OCI-LY3 (cell line): ENCODE results near the gene GALNT14.
A peak's percentile ranks its signal among the peaks of the same experiment; 100 is the strongest.

ENCODE experiments used
- H2AFZ ChIP-seq: fragments of 200-600, 300-600 bp; shearing (Covaris generic); 2 replicates; pipeline ENCODE4 v1.6.0; 2014; ENCODE audit warnings: antibody characterized with exemption, low read depth, low read length
- H3K27ac ChIP-seq: fragments of 200-600, 300-600 bp; sonication (generic); 2 replicates; pipeline ENCODE4 v1.5.1; 2014; ENCODE audit warnings: mild to moderate bottlenecking, low read length, moderate library complexity, mixed read lengths
- H3K27me3 ChIP-seq: fragments of 200-600, 300-600 bp; sonication (generic); 2 replicates; pipeline ENCODE4 v1.6.1; 2014; ENCODE audit warnings: low read depth, low read length, mixed read lengths
- H3K36me3 ChIP-seq: fragments of 200-600, 300-600 bp; sonication (generic); replicated peaks from 2 replicates; pipeline ENCODE3; 2014; ENCODE audit warnings: low read depth, low read length, mixed read lengths
- H3K4me1 ChIP-seq: fragments of 300-600, 200-600 bp; sonication (generic); 2 replicates; pipeline ENCODE4 v1.6.1; 2014; ENCODE audit warnings: low read length, mixed read lengths
- H3K4me2 ChIP-seq: fragments of 200-600, 300-600 bp; sonication (generic); 2 replicates; pipeline ENCODE4 v1.6.1; 2014; ENCODE audit warnings: low read length, mixed read lengths
- H3K4me3 ChIP-seq: fragments of 300-600, 200-600 bp; sonication (generic); 2 replicates; pipeline ENCODE4 v1.5.1; 2014; ENCODE audit warnings: antibody characterized with exemption, mild to moderate bottlenecking, low read length, moderate library complexity
- H3K79me2 ChIP-seq: fragments of 300-600, 200-600 bp; shearing (Covaris generic); 2 replicates; pipeline ENCODE4 v1.6.1; 2014; ENCODE audit warnings: mild to moderate bottlenecking, low read length, mixed read lengths
- H3K9ac ChIP-seq: fragments of 300-600, 200-600 bp; shearing (Covaris generic); 2 replicates; pipeline ENCODE4 v1.6.0; 2014; ENCODE audit warnings: mild to moderate bottlenecking, low read length, moderate library complexity
- H3K9me3 ChIP-seq: fragments of 200-600, 300-600 bp; shearing (Covaris generic); 2 replicates; pipeline ENCODE4 v1.6.1; 2014; ENCODE audit warnings: low read length, mixed read lengths; ENCODE audit not compliant: insufficient read depth
- H4K20me1 ChIP-seq: fragments of 200-600, 300-600 bp; sonication (generic); 2 replicates; pipeline ENCODE4 v1.6.1; 2016; ENCODE audit warnings: low read length, mixed read lengths; ENCODE audit not compliant: insufficient read depth
- CTCF ChIP-seq: fragments of 200-600, 300-600 bp; sonication (generic); IDR thresholded peaks from 2 replicates; pipeline ENCODE4 v1.5.1; 2014; ENCODE audit warnings: antibody characterized with exemption, low read length, low read depth
- EZH2phosphoT487 ChIP-seq: fragments of 200-600 bp; shearing (Covaris generic); IDR thresholded peaks from 2 replicates; pipeline ENCODE4 v1.6.1; 2018; ENCODE audit warnings: antibody characterized with exemption, mixed run types, low read depth

GALNT14 gene

DNA sequence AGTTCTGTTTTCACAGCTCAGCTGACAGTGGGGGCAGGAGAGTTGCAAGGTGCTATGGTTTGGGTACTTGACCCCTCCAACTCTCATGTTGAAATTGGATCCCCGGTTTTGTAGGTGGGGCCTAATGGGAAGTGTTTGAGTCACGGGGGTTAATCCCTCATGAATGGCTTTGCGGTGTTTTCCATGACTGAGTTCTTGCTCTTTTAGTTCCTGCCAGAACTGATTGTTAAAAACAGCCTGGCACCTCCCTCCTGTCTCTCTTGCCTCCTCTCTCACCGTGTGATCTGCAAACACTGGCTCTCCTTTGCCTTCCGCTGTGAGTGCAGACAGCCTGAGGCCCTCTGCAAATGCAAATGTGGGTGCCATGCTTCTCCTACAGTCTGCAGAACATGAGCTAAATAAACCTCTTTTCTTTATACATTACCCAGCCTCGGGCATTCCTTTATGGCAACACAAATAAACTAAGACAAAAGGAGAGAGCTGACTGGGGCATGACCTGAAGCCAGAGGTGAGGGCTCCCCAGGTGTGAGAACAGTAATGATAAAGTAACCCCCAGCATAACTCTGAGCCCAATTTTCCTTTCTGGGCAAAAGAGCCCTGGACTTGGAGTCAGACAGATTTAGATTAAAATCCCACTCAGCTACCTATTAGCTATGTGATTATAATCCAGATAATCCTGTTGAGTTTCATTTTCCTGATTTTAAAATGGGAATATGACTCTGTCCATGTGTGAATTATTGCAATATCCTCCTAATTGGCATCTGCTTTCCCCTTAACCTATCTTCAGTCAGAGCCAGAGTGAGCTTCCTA lies 266.1 kb downstream of the GALNT14 start:
- Histone ChIP-seq H2AFZ (no peak overlapping the region), H3K4me2 (no peak overlapping the region)

GRCh38 chr2:30871440-30871839 lies 266.8 kb downstream of the GALNT14 start:
- Histone ChIP-seq H3K79me2 (no peaks in the 10 kb centered on the region), H3K9ac (no peak overlapping the region), H3K4me3 (no peak overlapping the region), H3K36me3 (no peaks in the 10 kb centered on the region), H3K4me1 (peaks cover 14% of the 10 kb centered on the region), H4K20me1 (no peaks in the 10 kb centered on the region), H2AFZ (no peak overlapping the region), H3K9me3 (no peaks in the 10 kb centered on the region; the same call in 1 of the 2 replicates), H3K4me2 (no peak overlapping the region), H3K27me3 (no peaks in the 10 kb centered on the region), H3K27ac (no peak overlapping the region)
- TF ChIP-seq EZH2phosphoT487 (no peak), CTCF (no peak)

More for the DNA sequence above, 266.1 kb downstream of the GALNT14 start:
- Histone ChIP-seq H3K27ac (no peak overlapping the region), H3K36me3 (no peaks in the 10 kb centered on the region), H3K4me1 (peaks cover 6% of the 10 kb centered on the region), H3K4me3 (no peak overlapping the region), H4K20me1 (no peaks in the 10 kb centered on the region), H3K9ac (no peak overlapping the region), H3K27me3 (no peaks in the 10 kb centered on the region), H3K9me3 (no peaks in the 10 kb centered on the region; the same call in 1 of the 2 replicates), H3K79me2 (no peaks in the 10 kb centered on the region)
- TF ChIP-seq CTCF = no peak
- TF ChIP-seq EZH2phosphoT487 = no peak

- Histone ChIP-seq H2AFZ (no peak overlapping the region), H3K4me1 (peaks cover 22% of the 10 kb centered on the region)
These were observed 268.3 kb downstream of the GALNT14 start for GRCh38 chr2:30869988-30870387.

GRCh38 chr2:30867385-30867784 lies 270.9 kb downstream of the GALNT14 start:
- no peak for TF ChIP-seq CTCF
- TF ChIP-seq EZH2phosphoT487 = no peak
- Histone ChIP-seq H3K27ac (no peak overlapping the region), H2AFZ (no peak overlapping the region), H3K4me1 (peaks cover 22% of the 10 kb centered on the region), H3K4me3 (peak overlapping the region; percentile 37), H3K4me2 (peak overlapping the region; percentile 61), H3K27me3 (0 out of 2 replicates have a peak, but pooled peaks cover 4% of the 10 kb centered on the region), H3K9me3 (no peaks in the 10 kb centered on the region), H3K9ac (no peak overlapping the region), H3K36me3 (no peaks in the 10 kb centered on the region), H3K79me2 (no peaks in the 10 kb centered on the region), H4K20me1 (no peaks in the 10 kb centered on the region)

More at GRCh38 chr2:30869988-30870387, 268.3 kb downstream of the GALNT14 start:
- Histone ChIP-seq H3K36me3 (no peaks in the 10 kb centered on the region), H4K20me1 (no peaks in the 10 kb centered on the region), H3K79me2 (no peaks in the 10 kb centered on the region), H3K9ac (no peak overlapping the region), H3K4me3 (no peak overlapping the region), H3K27ac (no peak overlapping the region), H3K27me3 (no peaks in the 10 kb centered on the region), H3K9me3 (no peaks in the 10 kb centered on the region; the same call in 1 of the 2 replicates), H3K4me2 (no peak overlapping the region)
- TF ChIP-seq EZH2phosphoT487 (no peak), CTCF (no peak)
